IMR-90 (cell line): ENCODE data around the gene TENT4B. TPM values are rescaled to one million over a fixed set of nuclear protein-coding genes. Genes with fewer than 3 reads are reported as not detected.

Source experiments
- ATAC-seq: fragments of 200-7000 bp; cut with Tn5 transposase; 2 replicates; pipeline ENCODE4 v1.9.1; 2020; ENCODE audit warnings: low read depth, mild to moderate bottlenecking, moderate library complexity
- BruUV-seq: library from RNA; stranded (reverse); fragments of 400-500 nt; replicated peaks from 2 replicates; lab custom pipeline; 2021; lab: Mats Ljungman, UMichigan
- CTCF ChIA-PET: fragments of 300-600 bp; formaldehyde crosslinking; extraction: SDS; loops from one replicate; lab custom pipeline; 2021; ENCODE audit warnings: antibody characterized with exemption; lab: Yijun Ruan, JAX
- POLR2A ChIA-PET: fragments of 300-600 bp; sonication (Branson Sonifier 250); formaldehyde crosslinking; loops from one replicate; lab custom pipeline; 2022; ENCODE audit warnings: antibody characterized with exemption; ENCODE audit not compliant: unreplicated experiment; lab: Charles Lee
- DNase-seq: peaks from one replicate; pipeline ENCODE4 v3.0.0; 2013
- H2AFZ ChIP-seq: replicated peaks from 2 replicates; pipeline ENCODE3; 2013; ENCODE audit warnings: low read length, mild to moderate bottlenecking; ENCODE audit not compliant: poor library complexity
- H2AK5ac ChIP-seq: 2 replicates; pipeline ENCODE4 v1.6.1; 2013; ENCODE audit warnings: low read depth, low read length, inconsistent platforms
- H2AK9ac ChIP-seq: replicated peaks from 2 replicates; pipeline ENCODE3; 2013; ENCODE audit warnings: mild to moderate bottlenecking, low read depth, low read length, moderate library complexity; ENCODE audit not compliant: poor library complexity
- H2BK120ac ChIP-seq: 2 replicates; pipeline ENCODE4 v1.6.1; 2013; ENCODE audit warnings: low read depth, low read length, inconsistent platforms
- H2BK15ac ChIP-seq: 3 replicates; pipeline ENCODE4 v1.6.1; 2013; ENCODE audit warnings: low read depth, low read length, inconsistent platforms
- H2BK20ac ChIP-seq: 2 replicates; pipeline ENCODE4 v1.6.1; 2013; ENCODE audit warnings: low read depth, mild to moderate bottlenecking, inconsistent platforms, low read length, moderate library complexity
- H2BK5ac ChIP-seq: 2 replicates; pipeline ENCODE4 v1.6.1; 2013; ENCODE audit warnings: mild to moderate bottlenecking, low read depth, low read length, inconsistent platforms; ENCODE audit not compliant: poor library complexity, severe bottlenecking
- H3K14ac ChIP-seq: replicated peaks from 2 replicates; pipeline ENCODE4 v1.6.1; 2013; ENCODE audit warnings: low read depth, low read length, inconsistent platforms
- H3K18ac ChIP-seq: 2 replicates; pipeline ENCODE4 v1.6.1; 2013; ENCODE audit warnings: low read depth, low read length, control low read depth
- H3K23ac ChIP-seq: 2 replicates; pipeline ENCODE4 v1.6.1; 2013; ENCODE audit warnings: low read depth, low read length, inconsistent platforms
- H3K27ac ChIP-seq: 2 replicates; pipeline ENCODE4 v1.5.1; 2013; ENCODE audit warnings: mild to moderate bottlenecking, control low read depth, low read length; ENCODE audit not compliant: insufficient read depth
- H3K27me3 ChIP-seq: 2 replicates; pipeline ENCODE4 v1.6.1; 2013; ENCODE audit warnings: low read length; ENCODE audit not compliant: control insufficient read depth, insufficient read depth
- H3K36me3 ChIP-seq: 2 replicates; pipeline ENCODE4 v1.6.1; 2013; ENCODE audit warnings: low read length, mixed read lengths; ENCODE audit not compliant: control insufficient read depth, insufficient read depth
- H3K4ac ChIP-seq: 2 replicates; pipeline ENCODE4 v1.6.1; 2013; ENCODE audit warnings: low read depth, low read length, inconsistent platforms
- H3K4me1 ChIP-seq: 2 replicates; pipeline ENCODE4 v1.6.1; 2013; ENCODE audit warnings: low read length, mixed read lengths; ENCODE audit not compliant: control insufficient read depth, insufficient read depth
- H3K4me2 ChIP-seq: 2 replicates; pipeline ENCODE4 v1.6.1; 2013; ENCODE audit warnings: low read depth, mild to moderate bottlenecking, control low read depth, low read length, moderate library complexity
- H3K4me3 ChIP-seq: 2 replicates; pipeline ENCODE4 v1.5.1; 2013; ENCODE audit warnings: low read depth, mild to moderate bottlenecking, control low read depth, low read length, moderate library complexity; ENCODE audit not compliant: insufficient read depth
- H3K56ac ChIP-seq: 2 replicates; pipeline ENCODE4 v1.6.1; 2013; ENCODE audit warnings: low read length, inconsistent platforms; ENCODE audit not compliant: insufficient read depth; ENCODE audit errors: extremely low read depth
- H3K79me1 ChIP-seq, 2 experiments: 2 replicates each; pipeline ENCODE4 v1.6.1; 2013; ENCODE audit warnings: low read length in 2 of 2, inconsistent platforms in 1 of 2, low read depth in 1 of 2
- H3K9ac ChIP-seq: 2 replicates; pipeline ENCODE4 v1.6.1; 2013; ENCODE audit warnings: low read depth, low read length, control low read depth
- H3K9me1 ChIP-seq: 2 replicates; pipeline ENCODE4 v1.6.1; 2013; ENCODE audit warnings: low read length, inconsistent platforms; ENCODE audit not compliant: insufficient read depth
- H3K9me3 ChIP-seq: 2 replicates; pipeline ENCODE4 v1.6.1; 2013; ENCODE audit warnings: low read length; ENCODE audit not compliant: control insufficient read depth, insufficient read depth
- H4K20me1 ChIP-seq: 2 replicates; pipeline ENCODE4 v1.6.1; 2013; ENCODE audit warnings: low read length, inconsistent platforms; ENCODE audit not compliant: insufficient read depth
- H4K5ac ChIP-seq: 2 replicates; pipeline ENCODE4 v1.6.1; 2013; ENCODE audit warnings: mild to moderate bottlenecking, low read depth, low read length, control low read depth
- H4K8ac ChIP-seq, 2 experiments: 2 replicates each; pipeline ENCODE4 v1.6.1; 2013; ENCODE audit warnings: low read depth in 2 of 2, low read length in 2 of 2, control low read depth in 1 of 2, inconsistent platforms in 1 of 2
- H4K91ac ChIP-seq: 2 replicates; pipeline ENCODE4 v1.6.1; 2013; ENCODE audit warnings: low read depth, low read length, inconsistent platforms; ENCODE audit not compliant: insufficient read depth
- BHLHE40 ChIP-seq: fragments of 150-350 bp; IDR thresholded peaks from 2 replicates; pipeline ENCODE4 v1.6.1; 2016; ENCODE audit warnings: mild to moderate bottlenecking, low read depth, low read length
- CEBPB ChIP-seq: IDR thresholded peaks from 2 replicates; pipeline ENCODE4 v1.6.1; 2012; ENCODE audit warnings: low read depth, low read length, improper control_type of control experiment
- CHD1 ChIP-seq: IDR thresholded peaks from 2 replicates; pipeline ENCODE4 v1.6.1; 2012; ENCODE audit warnings: low read depth, low read length, improper control_type of control experiment
- MAFK ChIP-seq: IDR thresholded peaks from 2 replicates; pipeline ENCODE4 v1.6.1; 2012; ENCODE audit warnings: low read depth, low read length, improper control_type of control experiment
- MXI1 ChIP-seq: IDR thresholded peaks from 2 replicates; pipeline ENCODE4 v1.6.1; 2012; ENCODE audit warnings: low read depth, mild to moderate bottlenecking, low read length, moderate library complexity, borderline replicate concordance
- RCOR1 ChIP-seq: IDR thresholded peaks from 2 replicates; pipeline ENCODE4 v1.6.1; 2012; ENCODE audit warnings: mild to moderate bottlenecking, low read length, improper control_type of control experiment; ENCODE audit not compliant: insufficient replicate concordance
- RFX5 ChIP-seq: IDR thresholded peaks from 2 replicates; pipeline ENCODE4 v1.8.0; 2012; ENCODE audit warnings: low read depth, mild to moderate bottlenecking, low read length, moderate library complexity
- WGBS, 2 experiments: methylation state at CpG; one replicate each; pipeline versions ENCODE4 v1.1.5 to v1.1.7; 2013; ENCODE audit warnings: missing lambda C conversion rate in 2 of 2; ENCODE audit not compliant: insufficient read length in 1 of 2; ENCODE audit errors: extremely low coverage in 2 of 2; 5-methylcytosine and 5-hydroxymethylcytosine counted together
- dilution Hi-C: fragments of 300-500 bp; cut with HindIII; formaldehyde crosslinking; loops from one replicate; pipeline ENCODE4 v1.14.3; 2018; ENCODE audit warnings: low sequenced_read_pairs; ENCODE audit not compliant: unreplicated experiment
- in situ Hi-C: fragments of 300-500 bp; cut with MboI; formaldehyde crosslinking; loops from 3 replicates; pipeline ENCODE4 v1.14.3; 2019; ENCODE audit warnings: low sequenced_read_pairs, inconsistent platforms, mixed read lengths
- intact Hi-C: fragments of 100-400 bp; cut with micrococcal nuclease; formaldehyde crosslinking; loops from 2 replicates; pipeline ENCODE4 v1.10.0; 2022
- polyA plus RNA-seq, 3 experiments: library from polyadenylated mRNA; depleted of rRNA; stranded (reverse); fragments of >200 nt; gene quantifications; 2 replicates each; pipeline ENCODE4 v1.2.3, GENCODE V29; 2012; ENCODE audit warnings: low replicate concordance in 1 of 3
- total RNA-seq: library from RNA; depleted of rRNA; stranded (reverse); fragments of >200 nt; gene quantifications from 2 replicates; pipeline ENCODE4 v1.2.3, GENCODE V29; 2012
- TF ChIP-seq, protein P1 (sequence below): fragments of 150-350 bp; IDR thresholded peaks from 2 replicates; pipeline ENCODE4 v1.6.1; 2017; ENCODE audit warnings: mild to moderate bottlenecking, antibody characterized with exemption, low read length, low read depth
- TF ChIP-seq, protein P2 (sequence below): fragments of 150-350 bp; IDR thresholded peaks from 2 replicates; pipeline ENCODE4 v1.6.1; 2016; ENCODE audit warnings: low read depth, mild to moderate bottlenecking, low read length, moderate library complexity, borderline replicate concordance

Gene TENT4B
- total and polyA plus RNA-seq, 2 of the 4 experiments (the other 2 are of a cell fraction): 4.1 to 7.0 TPM

DNA sequence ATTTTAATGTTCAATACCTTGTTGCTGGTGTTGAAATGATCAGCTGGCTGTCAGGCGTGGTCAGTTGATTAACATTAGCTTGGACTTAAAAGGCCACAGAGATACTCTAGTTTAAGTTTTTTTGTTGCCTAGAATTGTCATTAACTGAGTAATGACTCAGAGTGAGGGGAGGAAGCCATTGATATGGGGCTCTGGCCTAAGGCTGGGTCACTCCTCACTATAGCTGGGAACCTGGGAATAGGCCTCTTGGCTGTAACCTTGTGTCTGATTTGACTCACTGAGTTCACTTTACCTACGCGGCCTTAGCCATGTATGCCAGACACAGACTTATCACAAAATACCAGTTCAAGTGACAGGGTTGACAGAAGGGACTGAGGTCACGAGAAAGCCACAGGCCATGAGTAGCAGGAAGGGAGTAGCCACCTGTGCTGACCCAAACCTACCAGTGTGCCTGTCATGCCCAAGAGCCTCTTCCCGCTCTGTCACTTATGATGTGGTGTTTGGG lies 75.3 kb downstream of the TENT4B start:
- H3K36me3 ChIP-seq: peaks cover 14% of the 10 kb centered on the region
- no peaks in the 10 kb centered on the region for H3K9me3 ChIP-seq
- H2AFZ ChIP-seq: no peak overlapping the region
- intact Hi-C loops (loop anchor here (10.0 kb wide), 1 partner anchor 516 kb away; the partner anchor contains the start of gene CYLD), in situ Hi-C loops (loop anchor here (5.0 kb wide), 1 partner anchor 124 kb away; no protein-coding TSS in a partner anchor), dilution Hi-C loops (no loop called here)
- H3K4me1 ChIP-seq: peaks cover 9% of the 10 kb centered on the region
- no peak overlapping the region for H4K5ac ChIP-seq
- CTCF ChIA-PET: interaction anchor here (1.1 to 1.4 kb wide), 2 partner anchors 15 to 18 kb away, joined by 3 read pairs; no protein-coding TSS in a partner anchor
- H3K9me1 ChIP-seq: peaks cover 6% of the 10 kb centered on the region
- no peak overlapping the region for H2AK9ac ChIP-seq
- BruUV-seq: no TSS peak
- no peak overlapping the region for H2BK5ac ChIP-seq
- H3K79me1 ChIP-seq: no peaks in the 10 kb centered on the region; a peak in 2 of 4 replicates
- ATAC-seq (no peak), DNase-seq (no peak)
- H3K4me3 ChIP-seq: no peak overlapping the region
- no peak overlapping the region for H3K9ac ChIP-seq
- H3K14ac ChIP-seq: no peak overlapping the region
- POLR2A ChIA-PET: no interaction called here
- no peak overlapping the region for H2BK20ac ChIP-seq
- no peak overlapping the region for H4K8ac ChIP-seq
- no peak for TF ChIP-seq MXI1
- no peak for TF ChIP-seq BHLHE40
- TF ChIP-seq RCOR1: no peak
- no peak for TF ChIP-seq RFX5
- TF ChIP-seq, protein P1, sequence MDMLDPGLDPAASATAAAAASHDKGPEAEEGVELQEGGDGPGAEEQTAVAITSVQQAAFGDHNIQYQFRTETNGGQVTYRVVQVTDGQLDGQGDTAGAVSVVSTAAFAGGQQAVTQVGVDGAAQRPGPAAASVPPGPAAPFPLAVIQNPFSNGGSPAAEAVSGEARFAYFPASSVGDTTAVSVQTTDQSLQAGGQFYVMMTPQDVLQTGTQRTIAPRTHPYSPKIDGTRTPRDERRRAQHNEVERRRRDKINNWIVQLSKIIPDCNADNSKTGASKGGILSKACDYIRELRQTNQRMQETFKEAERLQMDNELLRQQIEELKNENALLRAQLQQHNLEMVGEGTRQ: no peak
- no peak for TF ChIP-seq CEBPB
- TF ChIP-seq CHD1: no peak
- TF ChIP-seq, protein P2, sequence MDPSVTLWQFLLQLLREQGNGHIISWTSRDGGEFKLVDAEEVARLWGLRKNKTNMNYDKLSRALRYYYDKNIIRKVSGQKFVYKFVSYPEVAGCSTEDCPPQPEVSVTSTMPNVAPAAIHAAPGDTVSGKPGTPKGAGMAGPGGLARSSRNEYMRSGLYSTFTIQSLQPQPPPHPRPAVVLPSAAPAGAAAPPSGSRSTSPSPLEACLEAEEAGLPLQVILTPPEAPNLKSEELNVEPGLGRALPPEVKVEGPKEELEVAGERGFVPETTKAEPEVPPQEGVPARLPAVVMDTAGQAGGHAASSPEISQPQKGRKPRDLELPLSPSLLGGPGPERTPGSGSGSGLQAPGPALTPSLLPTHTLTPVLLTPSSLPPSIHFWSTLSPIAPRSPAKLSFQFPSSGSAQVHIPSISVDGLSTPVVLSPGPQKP: no peak
- no peak for TF ChIP-seq MAFK
- H4K20me1 ChIP-seq: no peaks in the 10 kb centered on the region
- no peak overlapping the region for H3K18ac ChIP-seq
- H3K4ac ChIP-seq: no peak overlapping the region
- H3K27me3 ChIP-seq: no peaks in the 10 kb centered on the region
- H4K91ac ChIP-seq: no peak overlapping the region
- H2AK5ac ChIP-seq: no peak overlapping the region
- H2BK120ac ChIP-seq: no peak overlapping the region
- H2BK15ac ChIP-seq: no peak overlapping the region
- H3K23ac ChIP-seq: no peak overlapping the region
- H3K4me2 ChIP-seq: no peak overlapping the region
- 82% methylated on average over 2 of the region's 5 CpGs; no CpG with 5 or more reads in 1 of the 2 experiments for WGBS, 2 experiments
- no peak overlapping the region for H3K56ac ChIP-seq
- no peak overlapping the region for H3K27ac ChIP-seq
